Endodermal cell (in vitro differentiated cells): ENCODE results near the gene SLC34A3. TPM values are rescaled to one million over a fixed set of nuclear protein-coding genes. Genes with fewer than 3 reads are reported as not detected.

Experiments used
- DNase-seq: peaks from one replicate; pipeline ENCODE4 v3.0.0-alpha.2; 2017
- H3K27ac ChIP-seq: 2 replicates; pipeline ENCODE4 v1.5.1; 2013; ENCODE audit warnings: mild to moderate bottlenecking, low read depth, low read length, moderate library complexity
- H3K27me3 ChIP-seq: 2 replicates; pipeline ENCODE4 v1.6.1; 2013; ENCODE audit warnings: mild to moderate bottlenecking, low read length, moderate library complexity; ENCODE audit not compliant: insufficient read depth, control insufficient read depth, poor library complexity, severe bottlenecking
- H3K36me3 ChIP-seq: 2 replicates; pipeline ENCODE4 v1.7.0; 2013; ENCODE audit warnings: mild to moderate bottlenecking, low read length, moderate library complexity; ENCODE audit not compliant: control insufficient read depth, insufficient read depth
- H3K4me1 ChIP-seq: one replicate; pipeline ENCODE4 v1.7.0; 2013; ENCODE audit warnings: low read length; ENCODE audit not compliant: control insufficient read depth, insufficient read depth
- H3K4me3 ChIP-seq: 2 replicates; pipeline ENCODE4 v1.5.1; 2013; ENCODE audit warnings: mild to moderate bottlenecking, low read length, moderate library complexity
- H3K9ac ChIP-seq: 2 replicates; pipeline ENCODE4 v1.6.1; 2013; ENCODE audit warnings: mild to moderate bottlenecking, low read length, moderate library complexity; ENCODE audit not compliant: poor library complexity, severe bottlenecking; ENCODE audit errors: extremely low read depth
- H3K9me3 ChIP-seq: 2 replicates; pipeline ENCODE4 v1.6.1; 2013; ENCODE audit warnings: mild to moderate bottlenecking, low read length, moderate library complexity; ENCODE audit not compliant: control insufficient read depth
- H3K27ac Mint-ChIP-seq: 2 replicates; pipeline ENCODE4 v1.8.0; 2020; ENCODE audit warnings: mixed read lengths
- H3K27me3 Mint-ChIP-seq: 2 replicates; pipeline ENCODE4 v1.8.0; 2021; ENCODE audit warnings: mild to moderate bottlenecking, mixed read lengths; ENCODE audit not compliant: insufficient read depth
- H3K36me3 Mint-ChIP-seq: 2 replicates; pipeline ENCODE4 v1.8.0; 2020; ENCODE audit warnings: low read depth, mixed read lengths
- H3K4me1 Mint-ChIP-seq: 2 replicates; pipeline ENCODE4 v1.8.0; 2020; ENCODE audit warnings: mixed read lengths
- H3K4me3 Mint-ChIP-seq: 2 replicates; pipeline ENCODE4 v1.8.0; 2020; ENCODE audit warnings: mild to moderate bottlenecking, moderate library complexity, mixed read lengths
- H3K9me3 Mint-ChIP-seq: 2 replicates; pipeline ENCODE4 v1.8.0; 2020; ENCODE audit warnings: mild to moderate bottlenecking, mixed read lengths
- WGBS, 2 experiments: methylation state at CpG; one replicate each; pipeline versions ENCODE4 v1.1.5 to v1.1.7; 2013; ENCODE audit warnings: missing lambda C conversion rate in 2 of 2, mixed read lengths in 1 of 2; ENCODE audit not compliant: insufficient coverage in 1 of 2, insufficient read length in 1 of 2; 5-methylcytosine and 5-hydroxymethylcytosine counted together
- total RNA-seq, 2 donors: library from RNA; stranded (reverse); fragmentation: NEBNext Ultra II Directional in 1 of 2; extraction: Animal tissue kit (Norgen Biotek cat#: 25700) in 1 of 2; gene quantifications; 2 replicates in 1 of 2; 3 replicates in 1 of 2; pipeline ENCODE4 v1.2.1, GENCODE V29; 2021
- TF ChIP-seq, protein P1 (sequence below): fragments of 200-600 bp; sonication (generic); conservative IDR thresholded peaks from 2 replicates; pipeline ENCODE4 v1.5.0; 2021; ENCODE audit warnings: antibody characterized with exemption, mild to moderate bottlenecking

Gene SLC34A3
- total RNA-seq, 2 donors from 2014 or later, result 0.15 TPM; not detected in 1

DNA sequence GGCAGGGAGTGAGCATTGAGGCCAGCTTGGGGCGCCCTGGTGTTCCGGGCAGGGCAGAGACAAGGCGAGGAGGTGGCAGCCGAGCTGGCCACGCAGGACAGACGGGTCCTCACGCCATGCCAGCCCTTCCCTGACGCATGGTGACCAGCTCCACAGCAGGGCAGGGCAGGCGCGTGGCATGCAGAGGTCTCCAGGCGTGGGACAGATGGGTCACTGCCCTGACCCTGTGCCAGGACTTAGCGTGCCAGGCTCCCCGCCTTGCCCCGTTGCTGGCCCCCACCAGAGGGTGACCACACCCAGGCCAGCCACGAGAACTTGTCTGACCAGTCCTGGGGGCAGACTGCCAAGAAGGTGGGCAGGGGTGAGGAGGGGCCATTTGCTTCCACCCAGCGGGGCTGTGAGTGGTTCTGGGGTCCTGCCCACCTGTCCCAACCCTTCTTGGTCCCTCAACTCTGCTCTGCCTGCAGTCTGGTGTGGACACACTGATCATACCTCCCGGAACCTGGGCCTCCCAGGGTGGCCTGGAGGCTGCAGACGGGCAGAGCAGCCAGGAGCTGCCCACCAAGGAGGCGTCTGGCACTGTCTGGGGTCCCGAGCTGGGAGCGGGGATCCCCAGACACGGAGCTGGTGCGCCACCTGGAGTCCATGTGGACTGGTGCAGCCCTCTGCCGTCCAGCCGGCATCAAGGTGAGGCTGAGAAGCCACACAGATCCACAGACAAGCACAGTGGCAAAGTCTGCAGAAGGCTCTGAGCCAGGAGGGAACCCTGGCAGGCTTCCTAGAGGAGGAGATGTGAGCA lies 3.4 kb upstream of the SLC34A3 start, which contains the start of gene RNF224:
RNF224 (plus strand) TSS at position 449 of the 799 bp plus-strand sequence. CDS start 834 bp downstream, outside the sequence.
- Mint-ChIP-seq H3K4me1 (peaks cover 2% of the 10 kb centered on the region), H3K27ac (peak within 1 kb of the TSS; percentile 81)

DNA sequence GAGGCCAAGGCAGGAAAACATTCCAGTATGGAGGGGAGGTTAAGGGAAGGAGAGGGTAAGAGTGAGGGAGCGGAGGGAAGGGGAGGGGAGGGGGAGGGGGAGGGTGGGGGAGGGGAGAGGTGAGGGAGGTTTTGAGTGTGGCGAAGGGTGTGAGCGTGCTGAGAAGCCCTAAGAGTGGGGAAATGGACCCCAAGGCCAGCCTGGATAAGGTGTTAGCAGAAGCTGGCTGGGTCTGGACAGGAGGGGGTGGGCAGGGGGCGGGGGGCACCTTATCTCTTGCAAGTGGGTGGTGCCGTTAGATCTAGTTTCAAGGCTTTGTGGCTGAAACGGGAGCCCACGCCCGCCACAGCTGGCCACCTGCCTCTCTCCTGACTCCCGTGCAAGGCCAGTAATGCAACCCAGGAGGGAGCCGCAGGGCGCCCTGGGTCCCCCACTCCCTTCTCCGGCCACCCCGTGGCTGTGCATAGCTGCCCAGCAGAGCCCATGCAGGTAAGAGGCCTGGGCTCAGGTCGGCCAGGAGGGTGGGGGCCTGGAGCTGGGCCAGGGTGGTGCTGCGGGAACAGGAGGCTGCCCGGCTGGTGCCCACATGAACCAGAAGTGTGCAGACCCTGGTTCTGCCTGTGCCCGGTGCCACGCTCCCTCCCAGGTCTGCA lies 2.7 kb upstream of the SLC34A3 start:
- peak overlapping the region; percentile 81 for H3K27ac Mint-ChIP-seq
- no peaks in the 10 kb centered on the region for H3K36me3 ChIP-seq
- H3K4me3 ChIP-seq, result no peak overlapping the region
- H3K9ac ChIP-seq, result no peak overlapping the region
- H3K4me1 ChIP-seq, result no peaks in the 10 kb centered on the region
- H3K27me3 ChIP-seq, result no peaks in the 10 kb centered on the region
- TF ChIP-seq, protein P1, sequence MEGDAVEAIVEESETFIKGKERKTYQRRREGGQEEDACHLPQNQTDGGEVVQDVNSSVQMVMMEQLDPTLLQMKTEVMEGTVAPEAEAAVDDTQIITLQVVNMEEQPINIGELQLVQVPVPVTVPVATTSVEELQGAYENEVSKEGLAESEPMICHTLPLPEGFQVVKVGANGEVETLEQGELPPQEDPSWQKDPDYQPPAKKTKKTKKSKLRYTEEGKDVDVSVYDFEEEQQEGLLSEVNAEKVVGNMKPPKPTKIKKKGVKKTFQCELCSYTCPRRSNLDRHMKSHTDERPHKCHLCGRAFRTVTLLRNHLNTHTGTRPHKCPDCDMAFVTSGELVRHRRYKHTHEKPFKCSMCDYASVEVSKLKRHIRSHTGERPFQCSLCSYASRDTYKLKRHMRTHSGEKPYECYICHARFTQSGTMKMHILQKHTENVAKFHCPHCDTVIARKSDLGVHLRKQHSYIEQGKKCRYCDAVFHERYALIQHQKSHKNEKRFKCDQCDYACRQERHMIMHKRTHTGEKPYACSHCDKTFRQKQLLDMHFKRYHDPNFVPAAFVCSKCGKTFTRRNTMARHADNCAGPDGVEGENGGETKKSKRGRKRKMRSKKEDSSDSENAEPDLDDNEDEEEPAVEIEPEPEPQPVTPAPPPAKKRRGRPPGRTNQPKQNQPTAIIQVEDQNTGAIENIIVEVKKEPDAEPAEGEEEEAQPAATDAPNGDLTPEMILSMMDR, result no peak
- H3K27me3 Mint-ChIP-seq, result no peaks in the 10 kb centered on the region
- WGBS, 2 experiments, result 74 to 77% methylated on average over 7 to 17 of the region's 18 CpGs
- H3K9me3 ChIP-seq, result no peaks in the 10 kb centered on the region
- H3K27ac ChIP-seq, result no peak overlapping the region
- no peaks in the 10 kb centered on the region for H3K9me3 Mint-ChIP-seq
- no peaks in the 10 kb centered on the region for H3K36me3 Mint-ChIP-seq
- peaks cover 2% of the 10 kb centered on the region for H3K4me1 Mint-ChIP-seq
- H3K4me3 Mint-ChIP-seq, result no peak overlapping the region
- DNase-seq, result no peak

More for the DNA sequence above, 3.4 kb upstream of the SLC34A3 start, which contains the start of gene RNF224:
- H3K9me3 Mint-ChIP-seq, result no peaks in the 10 kb centered on the region
- no peak within 1 kb of the TSS for H3K4me3 Mint-ChIP-seq
- DNase-seq, result peak; percentile 96
- Histone ChIP-seq H3K4me1 (no peaks in the 10 kb centered on the region), H3K9me3 (no peaks in the 10 kb centered on the region), H3K9ac (no peak within 1 kb of the TSS), H3K27me3 (no peaks in the 10 kb centered on the region), H3K27ac (no peak within 1 kb of the TSS), H3K36me3 (no peaks in the 10 kb centered on the region), H3K4me3 (no peak within 1 kb of the TSS)
- 60 to 62% methylated on average over 22 to 25 of the region's 25 CpGs for WGBS, 2 experiments
- no peaks in the 10 kb centered on the region for H3K36me3 Mint-ChIP-seq
- no peaks in the 10 kb centered on the region for H3K27me3 Mint-ChIP-seq
- TF ChIP-seq, protein P1, result peak; percentile 96

DNA sequence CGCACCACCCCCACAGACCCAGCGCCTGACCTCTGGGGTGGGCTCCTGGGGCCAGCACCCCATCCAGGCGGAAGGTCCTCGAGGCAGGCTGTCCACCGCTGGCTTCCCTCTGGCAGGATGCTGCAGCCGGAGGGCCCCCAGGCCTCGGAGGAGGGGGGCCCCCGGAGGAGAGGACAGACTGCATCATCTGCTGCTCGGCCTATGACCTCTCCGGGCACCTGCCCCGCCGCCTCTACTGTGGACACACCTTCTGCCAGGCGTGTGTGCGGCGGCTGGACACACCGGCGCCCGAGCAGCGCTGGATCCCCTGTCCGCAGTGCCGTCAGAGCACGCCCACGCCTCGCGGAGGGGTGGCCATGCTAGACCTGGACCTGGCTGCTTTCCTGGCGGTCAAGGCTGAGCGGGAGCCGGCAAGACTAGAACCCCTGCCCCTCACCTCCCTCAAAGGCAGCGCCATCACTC lies 2.2 kb upstream of the SLC34A3 start:
- 92 to 94% methylated on average over 15 to 29 of the region's 29 CpGs for WGBS, 2 experiments
- Mint-ChIP-seq H3K9me3 (no peaks in the 10 kb centered on the region), H3K4me1 (peaks cover 2% of the 10 kb centered on the region), H3K36me3 (no peaks in the 10 kb centered on the region), H3K27ac (no peak overlapping the region), H3K27me3 (no peaks in the 10 kb centered on the region), H3K4me3 (no peak overlapping the region)
- TF ChIP-seq, protein P1, result no peak
- Histone ChIP-seq H3K4me3 (no peak overlapping the region), H3K9me3 (no peaks in the 10 kb centered on the region), H3K9ac (no peak overlapping the region), H3K27me3 (no peaks in the 10 kb centered on the region), H3K4me1 (no peaks in the 10 kb centered on the region), H3K27ac (no peak overlapping the region), H3K36me3 (no peaks in the 10 kb centered on the region)
- DNase-seq, result no peak
